Brain pericyte (primary cell): ENCODE data around the gene ZNF496.
"Not testable (repeated sequence)": the region's sequence is repeated elsewhere in the genome, so short reads cannot be mapped to it uniquely, and the experiment has no call there.

Experiments used
- DNase-seq: peaks from one replicate; pipeline ENCODE4 v3.0.0-alpha.2; 2012; ENCODE audit warnings: low read depth, low spot score

The ZNF496 gene

GRCh38 chr1:247293047-247293446 lies 38.6 kb downstream of the ZNF496 start:
- no peak for DNase-seq

GRCh38 chr1:247291833-247292561 lies 39.7 kb downstream of the ZNF496 start:
- no peak for DNase-seq

- DNase-seq: no peak
Observed at GRCh38 chr1:247291161-247291560, 40.5 kb downstream of the ZNF496 start.

- DNase-seq: no peak
Observed at GRCh38 chr1:247290576-247290975, 41.1 kb downstream of the ZNF496 start.

GRCh38 chr1:247289274-247289892 lies 42.3 kb downstream of the ZNF496 start:
- not testable (repeated sequence) for DNase-seq

GRCh38 chr1:247288341-247288740 lies 43.3 kb downstream of the ZNF496 start:
- DNase-seq: no peak

- DNase-seq: no peak
Observed at GRCh38 chr1:247287460-247287859, 44.2 kb downstream of the ZNF496 start.

- DNase-seq: no peak
Observed at GRCh38 chr1:247286134-247286670, 45.5 kb downstream of the ZNF496 start.

GRCh38 chr1:247281001-247281574 lies 50.6 kb downstream of the ZNF496 start:
- no peak for DNase-seq

- DNase-seq: no peak
Observed at GRCh38 chr1:247277191-247277590, 54.5 kb downstream of the ZNF496 start.

- DNase-seq: no peak
Observed at GRCh38 chr1:247274605-247275256, 56.9 kb downstream of the ZNF496 start.

GRCh38 chr1:247273013-247273412 lies 58.7 kb downstream of the ZNF496 start:
- no peak for DNase-seq

- DNase-seq: no peak
Observed at GRCh38 chr1:247270003-247270402, 61.7 kb downstream of the ZNF496 start.

- DNase-seq: no peak
Observed at GRCh38 chr1:247269133-247269532, 62.5 kb downstream of the ZNF496 start.

GRCh38 chr1:247268390-247269045 lies 63.1 kb downstream of the ZNF496 start:
- no peak for DNase-seq

- no peak for DNase-seq
Observed at GRCh38 chr1:247266053-247266452, 65.6 kb downstream of the ZNF496 start.

- DNase-seq: not testable (repeated sequence)
Observed at GRCh38 chr1:247255772-247256171, 75.9 kb downstream of the ZNF496 start, which contains the start of gene VN1R5. VN1R5 (plus strand) TSS chr1:247256072.

- DNase-seq: no peak
Observed at GRCh38 chr1:247247568-247247967, 84.1 kb downstream of the ZNF496 start.
